ENCODE measurements around the gene GPR142. TPM values are rescaled to one million over a fixed set of nuclear protein-coding genes. Genes with fewer than 3 reads are reported as not detected.

The GPR142 gene
- total RNA-seq, 1 donor from 2014 or later, result 0.16 TPM

DNA sequence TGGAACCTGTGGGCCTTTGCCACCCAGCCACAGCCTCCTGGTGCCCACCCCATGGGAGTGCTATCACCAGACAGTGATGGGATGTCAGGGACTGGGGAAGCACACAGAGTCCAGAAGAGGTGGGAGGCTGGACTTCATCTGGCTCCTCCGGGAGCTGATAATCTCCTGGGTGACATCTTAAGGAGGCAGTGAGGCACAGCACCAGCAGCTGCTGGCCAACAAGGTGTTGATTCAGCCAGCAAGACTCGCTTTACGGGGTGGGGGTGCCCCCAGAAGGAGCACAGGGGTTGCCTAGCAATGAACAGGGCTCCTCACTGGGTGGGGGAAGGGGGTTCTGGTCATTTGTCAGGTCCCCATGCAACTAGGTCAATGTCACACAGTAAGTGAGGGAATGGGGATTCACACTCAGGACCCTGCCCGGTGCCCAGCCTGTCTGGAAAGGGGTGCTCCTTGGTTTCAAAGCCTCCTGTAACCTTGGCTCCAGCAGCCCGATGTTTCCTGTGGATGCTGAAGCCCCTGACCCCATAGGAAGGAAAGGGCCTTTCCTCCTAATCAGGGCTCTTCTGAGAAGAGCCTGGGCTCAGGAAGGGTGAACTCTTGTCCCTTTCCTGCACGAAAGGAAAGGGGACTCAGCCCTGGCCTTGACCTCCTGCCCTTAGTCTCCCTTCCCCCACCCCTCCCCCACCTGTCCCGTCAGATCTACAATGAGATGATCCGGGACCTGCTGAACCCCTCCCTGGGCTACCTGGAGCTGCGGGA lies 23.6 kb upstream of the GPR142 start:
- DNase-seq (ENCODE audit: low spot score), result no peak
- intact Hi-C loops (cut with DNase I), result no loop called here

- intact Hi-C loops (cut with DNase I), result no loop called here
- DNase-seq (ENCODE audit: low spot score), result no peak
Observed at GRCh38 chr17:74344658-74345057, 22.6 kb upstream of the GPR142 start.

- DNase-seq (ENCODE audit: low spot score), result no peak
- intact Hi-C loops (cut with DNase I), result no loop called here
Observed at GRCh38 chr17:74345433-74346241, 21.7 kb upstream of the GPR142 start.

DNA sequence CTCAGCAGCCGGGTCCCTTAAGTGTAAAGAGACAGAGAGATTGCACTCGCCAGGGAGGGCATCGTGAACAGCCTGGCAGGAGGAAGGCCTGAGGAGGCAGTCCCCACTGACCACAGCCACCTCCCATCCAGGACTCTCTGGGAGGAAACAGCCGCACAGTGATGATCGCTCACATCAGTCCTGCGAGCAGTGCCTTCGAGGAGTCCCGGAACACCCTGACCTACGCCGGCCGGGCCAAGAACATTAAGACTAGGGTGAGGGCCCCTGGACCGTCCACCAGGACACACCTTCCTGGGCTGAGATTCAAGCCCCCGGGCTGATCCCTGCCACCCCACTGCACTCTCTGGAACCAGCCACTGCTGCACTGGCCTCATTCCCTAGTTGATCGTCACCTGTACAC lies 19.7 kb upstream of the GPR142 start:
- intact Hi-C loops (cut with DNase I), result no loop called here
- no peak for DNase-seq (ENCODE audit: low spot score)

DNA sequence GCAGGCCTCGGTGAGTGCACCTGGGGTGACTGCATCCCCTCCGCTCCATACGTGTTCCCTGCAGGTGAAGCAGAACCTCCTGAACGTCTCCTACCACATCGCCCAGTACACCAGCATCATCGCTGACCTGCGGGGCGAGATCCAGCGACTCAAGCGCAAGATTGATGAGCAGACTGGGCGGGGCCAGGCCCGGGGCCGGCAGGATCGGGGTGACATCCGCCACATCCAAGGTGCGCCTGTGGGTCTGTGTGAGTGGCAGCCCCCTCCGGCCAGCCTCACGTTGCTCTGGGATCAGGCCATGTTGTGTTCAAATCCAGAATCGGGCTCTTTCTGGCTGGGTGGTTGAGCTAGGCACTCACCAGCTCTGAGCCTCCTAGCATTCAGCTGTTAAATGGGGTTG lies 18.2 kb upstream of the GPR142 start:
- no peak for DNase-seq (ENCODE audit: low spot score)
- intact Hi-C loops (cut with DNase I), result no loop called here

DNA sequence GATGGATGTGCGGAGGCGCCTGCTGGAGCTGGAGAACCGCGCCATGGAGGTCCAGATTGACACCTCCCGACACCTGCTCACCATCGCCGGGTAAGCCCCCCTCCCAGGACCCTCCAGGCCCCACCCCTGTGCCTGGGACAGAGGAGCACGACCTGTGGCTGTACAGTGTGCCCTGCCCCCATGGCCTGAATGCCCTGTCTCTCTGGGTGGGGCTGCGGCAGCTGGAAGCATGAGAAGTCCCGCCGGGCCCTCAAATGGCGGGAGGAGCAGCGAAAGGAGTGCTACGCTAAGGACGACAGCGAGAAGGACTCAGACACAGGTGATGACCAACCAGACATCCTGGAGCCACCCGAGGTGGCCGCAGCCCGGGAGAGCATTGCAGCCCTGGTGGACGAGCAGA lies 16.8 kb upstream of the GPR142 start:
- DNase-seq (ENCODE audit: low spot score), result no peak
- intact Hi-C loops (cut with DNase I), result no loop called here

DNA sequence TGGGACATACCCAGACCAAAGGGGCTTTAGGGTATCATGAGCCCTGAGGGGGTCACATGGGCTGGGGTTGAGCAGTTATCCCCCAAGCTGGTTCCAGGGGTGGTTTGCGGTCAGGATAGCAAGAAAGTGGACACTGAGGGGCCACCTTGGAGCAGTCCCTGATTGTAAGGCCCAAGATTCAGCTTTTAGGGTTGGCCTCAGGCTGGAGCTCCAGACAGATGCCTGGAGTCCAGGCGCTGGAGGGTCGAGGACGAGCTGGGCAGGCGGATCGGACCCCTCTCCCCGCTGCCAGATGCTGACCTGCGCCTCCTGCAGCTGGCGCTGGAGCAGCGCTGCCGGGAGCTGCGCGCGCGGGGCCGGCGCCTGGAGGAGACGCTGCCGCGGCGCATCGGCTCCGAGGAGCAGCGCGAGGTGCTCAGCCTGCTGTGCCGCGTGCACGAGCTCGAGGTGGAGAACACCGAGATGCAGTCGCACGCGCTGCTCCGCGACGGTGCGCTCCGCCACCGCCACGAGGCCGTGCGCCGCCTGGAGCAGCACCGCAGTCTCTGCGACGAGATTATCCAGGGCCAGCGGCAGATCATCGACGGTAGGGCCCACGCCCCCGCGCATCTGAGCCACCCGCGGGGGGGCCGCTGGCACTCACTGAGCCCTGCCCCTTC lies 15.6 kb upstream of the GPR142 start:
- intact Hi-C loops (cut with DNase I), result no loop called here
- no peak for DNase-seq (ENCODE audit: low spot score)

DNA sequence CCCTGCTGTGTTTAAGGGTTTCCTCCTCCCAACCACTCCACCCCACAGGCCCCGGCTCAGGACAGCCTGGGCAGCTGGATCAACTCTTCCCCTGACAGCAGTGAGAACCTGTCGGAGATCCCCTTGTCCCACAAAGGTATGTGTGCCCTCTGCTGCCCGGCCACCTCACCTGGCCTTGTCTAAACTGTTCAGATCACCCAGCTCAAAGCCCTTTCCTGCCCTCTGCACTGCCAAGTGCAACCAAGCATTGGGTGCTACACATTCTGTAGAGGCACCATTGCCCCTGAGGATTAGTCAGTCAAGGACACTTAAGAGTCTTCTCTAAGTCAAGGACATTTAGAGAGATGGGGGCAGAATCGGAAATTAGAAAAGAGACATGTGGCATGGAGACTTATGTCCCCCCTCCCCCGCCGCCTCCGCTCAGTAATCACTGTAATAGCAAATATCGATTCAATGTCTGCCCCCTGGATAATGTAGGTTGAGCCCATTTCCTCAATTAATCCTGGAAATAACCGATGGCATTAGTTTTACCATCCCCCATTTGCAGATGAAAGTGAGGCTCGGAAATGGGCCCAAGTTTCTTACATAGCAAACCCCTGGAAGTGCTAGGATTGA lies 13.8 kb upstream of the GPR142 start:
- intact Hi-C loops (cut with DNase I), result no loop called here
- no peak for DNase-seq (ENCODE audit: low spot score)

- intact Hi-C loops (cut with DNase I), result no loop called here
- no peak for DNase-seq (ENCODE audit: low spot score)
Observed at GRCh38 chr17:74354123-74354522, 13.2 kb upstream of the GPR142 start.

DNA sequence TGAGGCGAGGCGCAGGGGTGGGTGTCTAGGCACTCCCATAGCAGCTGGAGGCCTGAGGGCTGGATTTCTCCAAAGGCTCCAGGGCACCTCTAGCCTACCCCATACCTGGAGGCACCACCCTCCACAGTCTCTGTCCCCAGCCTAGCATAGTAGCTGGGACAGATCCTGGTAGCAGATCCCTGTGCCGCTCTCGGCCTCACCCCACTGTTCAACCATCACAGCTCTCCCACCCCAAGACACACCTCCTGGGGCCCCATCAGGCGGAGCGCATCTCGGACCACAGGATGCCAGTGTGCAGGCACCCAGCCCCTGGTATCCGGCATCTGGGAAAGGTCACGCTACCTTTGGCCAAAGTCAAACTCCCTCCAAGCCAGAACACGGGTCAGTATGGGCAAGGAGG lies 12.7 kb upstream of the GPR142 start:
- intact Hi-C loops (cut with DNase I), result no loop called here
- no peak for DNase-seq (ENCODE audit: low spot score)

DNA sequence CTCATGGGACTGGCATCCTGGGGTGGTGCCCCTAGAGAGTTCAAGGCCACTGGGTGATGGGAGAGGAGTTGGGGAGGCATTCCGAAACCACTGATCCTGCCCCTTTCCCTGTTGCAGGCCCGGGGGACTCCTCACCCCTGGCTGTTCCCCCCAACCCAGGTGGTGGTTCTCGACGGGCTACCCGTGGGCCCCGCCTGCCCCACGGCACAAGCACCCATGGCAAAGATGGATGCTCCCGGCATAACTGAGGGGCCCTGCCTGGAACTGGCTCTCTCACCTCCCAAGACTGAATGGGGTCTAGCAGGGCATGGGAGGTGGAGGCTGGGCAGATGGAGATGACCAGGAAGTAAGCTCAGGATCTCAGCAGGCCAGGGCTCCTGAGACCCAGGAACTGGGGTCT lies 12.2 kb upstream of the GPR142 start:
- intact Hi-C loops (cut with DNase I), result no loop called here
- DNase-seq (ENCODE audit: low spot score), result no peak

GRCh38 chr17:74356646-74357465 lies 10.4 kb upstream of the GPR142 start:
- no peak for DNase-seq (ENCODE audit: low spot score)
- intact Hi-C loops (cut with DNase I), result no loop called here

- intact Hi-C loops (cut with DNase I), result no loop called here
- no peak for DNase-seq (ENCODE audit: low spot score)
Observed at GRCh38 chr17:74357466-74357809, 9.9 kb upstream of the GPR142 start.

DNA sequence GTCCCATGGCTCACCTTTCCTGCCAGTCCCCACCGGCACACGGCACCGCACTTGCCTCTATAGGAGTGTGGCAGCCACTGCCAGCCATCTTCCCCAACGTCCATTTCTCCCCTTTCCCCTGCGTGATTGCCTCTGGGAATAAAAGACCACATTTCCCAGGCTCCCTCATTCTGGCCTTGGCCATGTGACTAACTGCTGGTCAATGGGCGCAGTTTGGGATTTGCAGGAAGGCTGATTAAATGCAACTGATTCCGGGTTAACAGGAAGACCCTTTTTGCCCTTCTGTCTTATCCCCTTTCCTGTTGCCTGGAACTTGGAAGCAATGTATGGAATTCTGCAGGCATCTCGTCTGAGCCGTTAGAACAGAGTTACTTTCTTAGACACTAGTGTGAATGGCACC lies 8.6 kb upstream of the GPR142 start:
- intact Hi-C loops (cut with DNase I), result no loop called here

DNA sequence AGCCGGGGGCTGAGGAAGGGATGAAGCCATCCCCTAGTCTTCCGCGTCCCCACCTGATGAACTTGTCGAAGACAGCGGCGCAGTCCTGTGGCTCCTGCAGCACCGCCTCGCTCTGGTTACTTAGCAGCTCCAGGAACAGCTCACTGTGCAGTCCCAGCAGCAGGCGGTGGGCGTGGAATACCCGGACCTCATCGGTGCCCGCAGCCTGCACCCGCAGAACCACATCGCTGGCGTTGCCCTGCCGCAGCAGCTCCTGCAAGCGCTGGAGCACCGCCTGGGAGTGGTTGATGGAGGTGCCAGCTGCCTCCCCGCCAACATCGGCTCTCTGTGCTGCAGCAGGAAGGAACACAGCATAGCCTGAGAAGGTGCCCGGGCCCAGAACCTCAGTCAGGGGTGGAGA lies 7.4 kb upstream of the GPR142 start:
- no peak for DNase-seq (ENCODE audit: low spot score)
- intact Hi-C loops (cut with DNase I), result loop anchor here (2.0 to 5.0 kb wide), 2 partner anchors 57 to 148 kb away; partner anchors contain the start of gene TTYH2

More for the DNA sequence above, 8.6 kb upstream of the GPR142 start:
- no peak for DNase-seq (ENCODE audit: low spot score)

- DNase-seq (ENCODE audit: low spot score), result no peak
- intact Hi-C loops (cut with DNase I), result loop anchor here (2.0 to 5.0 kb wide), 2 partner anchors 58 to 149 kb away; partner anchors contain the start of gene TTYH2
Observed at GRCh38 chr17:74360899-74361229, 6.4 kb upstream of the GPR142 start.

- no peak for DNase-seq (ENCODE audit: low spot score)
- intact Hi-C loops (cut with DNase I), result loop anchor here (2.0 to 5.0 kb wide), 2 partner anchors 59 to 149 kb away; partner anchors contain the start of gene TTYH2
Observed at GRCh38 chr17:74361230-74362068, 5.9 kb upstream of the GPR142 start, which contains the start of gene BTBD17. Gene BTBD17 (minus strand): TSS chr17:74361868. CDS start chr17:74361819, 49 bp downstream.

GRCh38 chr17:74362069-74362405 lies 5.3 kb upstream of the GPR142 start:
- intact Hi-C loops (cut with DNase I), result loop anchor here (5.0 kb wide), 1 partner anchor 150 kb away; the partner anchor contains the start of gene TTYH2

More at GRCh38 chr17:74362069-74362405, 5.3 kb upstream of the GPR142 start:
- no peak for DNase-seq (ENCODE audit: low spot score)
